ENCODE data around the gene KIF5C. TPM values are rescaled to one million over a fixed set of nuclear protein-coding genes. Genes with fewer than 3 reads are reported as not detected.

KIF5C gene
- polyA plus RNA-seq, 1 donor (not counting 4 experiments of a cell fraction or from before 2014, with no cell fraction given), result 0.03 TPM

- H3K4me2 ChIP-seq (ENCODE audit: control insufficient read depth, extremely low read depth, insufficient read depth, low read depth, low read length), result peak overlapping the region; percentile 77
- no peaks in the 10 kb centered on the region for H4K20me1 ChIP-seq (ENCODE audit: control insufficient read depth, extremely low read depth, insufficient read depth, low read length)
- DNase-seq (ENCODE audit: low read depth, low spot score) (no peak), FAIRE-seq (no peak)
- TF ChIP-seq EZH2 (IDR thresholded peaks at IDR 0.05; ENCODE audit: low read length), result no peak
- no peak for TF ChIP-seq CTCF (optimal IDR thresholded peaks at IDR 0.05 in 1 of 3, IDR thresholded peaks at IDR 0.05 in 1 of 3, conservative IDR thresholded peaks at IDR 0.05 in 1 of 3; ENCODE audit: extremely low read depth in 1 of 3, insufficient read depth in 2 of 3, low read length in 3 of 3)
- H3K9me3 ChIP-seq (ENCODE audit: control insufficient read depth, low read depth, low read length), result no peaks in the 10 kb centered on the region
- no peaks in the 10 kb centered on the region for H3K79me2 ChIP-seq (ENCODE audit: control insufficient read depth, insufficient read depth, low read length)
- peak overlapping the region; percentile 77 for H3K27ac ChIP-seq (ENCODE audit: control insufficient read depth, insufficient read depth, low read length)
- peaks cover 41% of the 10 kb centered on the region for H3K4me1 ChIP-seq (ENCODE audit: control insufficient read depth, extremely low read depth, insufficient read depth, low read length)
- H3K9me1 ChIP-seq (ENCODE audit: control insufficient read depth, extremely low read depth, insufficient read depth, low read length), result no peaks in the 10 kb centered on the region
- H3K27me3 ChIP-seq (ENCODE audit: control insufficient read depth, extremely low read depth, insufficient read depth, low read length), result no peaks in the 10 kb centered on the region
- dilution Hi-C loops (cut with MboI; ENCODE audit: extremely low pct_ligation_motif_present, low sequenced_read_pairs), result no loop called here
- no peak overlapping the region for H3K4me3 ChIP-seq (ENCODE audit: control insufficient read depth in 2 of 3, extremely low read depth in 1 of 3, insufficient read depth in 2 of 3, low read depth in 1 of 3, low read length in 3 of 3)
- H3K9ac ChIP-seq (ENCODE audit: control insufficient read depth, extremely low read depth, insufficient read depth, low read length), result peak overlapping the region; percentile 55
- H3K36me3 ChIP-seq (ENCODE audit: control insufficient read depth in 2 of 2, extremely low read depth in 1 of 2, insufficient read depth in 2 of 2, low read length in 2 of 2), result no peaks in the 10 kb centered on the region
- H2AFZ ChIP-seq (ENCODE audit: control insufficient read depth, low read length), result no peak overlapping the region
Observed at GRCh38 chr2:149062531-149062930, 187.5 kb downstream of the KIF5C start.

- no peak overlapping the region for H3K4me3 ChIP-seq (ENCODE audit: control insufficient read depth in 2 of 3, extremely low read depth in 1 of 3, insufficient read depth in 2 of 3, low read depth in 1 of 3, low read length in 3 of 3)
- no peaks in the 10 kb centered on the region for H3K9me1 ChIP-seq (ENCODE audit: control insufficient read depth, extremely low read depth, insufficient read depth, low read length)
- no peaks in the 10 kb centered on the region for H3K79me2 ChIP-seq (ENCODE audit: control insufficient read depth, insufficient read depth, low read length)
- H3K27ac ChIP-seq (ENCODE audit: control insufficient read depth, insufficient read depth, low read length), result peak overlapping the region; percentile 77
- H3K4me1 ChIP-seq (ENCODE audit: control insufficient read depth, extremely low read depth, insufficient read depth, low read length), result peaks cover 41% of the 10 kb centered on the region
- no peaks in the 10 kb centered on the region for H4K20me1 ChIP-seq (ENCODE audit: control insufficient read depth, extremely low read depth, insufficient read depth, low read length)
- peak overlapping the region; percentile 77 for H3K4me2 ChIP-seq (ENCODE audit: control insufficient read depth, extremely low read depth, insufficient read depth, low read depth, low read length)
- no peaks in the 10 kb centered on the region for H3K9me3 ChIP-seq (ENCODE audit: control insufficient read depth, low read depth, low read length)
- TF ChIP-seq CTCF (optimal IDR thresholded peaks at IDR 0.05 in 1 of 3, IDR thresholded peaks at IDR 0.05 in 1 of 3, conservative IDR thresholded peaks at IDR 0.05 in 1 of 3; ENCODE audit: extremely low read depth in 1 of 3, insufficient read depth in 2 of 3, low read length in 3 of 3) (no peak), EZH2 (IDR thresholded peaks at IDR 0.05; ENCODE audit: low read length) (no peak)
- H3K27me3 ChIP-seq (ENCODE audit: control insufficient read depth, extremely low read depth, insufficient read depth, low read length), result no peaks in the 10 kb centered on the region
- FAIRE-seq (no peak), DNase-seq (ENCODE audit: low read depth, low spot score) (no peak)
- H3K36me3 ChIP-seq (ENCODE audit: control insufficient read depth in 2 of 2, extremely low read depth in 1 of 2, insufficient read depth in 2 of 2, low read length in 2 of 2), result no peaks in the 10 kb centered on the region
- dilution Hi-C loops (cut with MboI; ENCODE audit: extremely low pct_ligation_motif_present, low sequenced_read_pairs), result no loop called here
- H3K9ac ChIP-seq (ENCODE audit: control insufficient read depth, extremely low read depth, insufficient read depth, low read length), result peak overlapping the region; percentile 5
- H2AFZ ChIP-seq (ENCODE audit: control insufficient read depth, low read length), result no peak overlapping the region
Observed at GRCh38 chr2:149063177-149063576, 188.2 kb downstream of the KIF5C start.
